NT2/D1 (cell line): ENCODE measurements around the gene BATF3.

Experiments used
- SUZ12 ChIP-seq: IDR thresholded peaks from 2 replicates; pipeline ENCODE4 v1.6.1; 2011; ENCODE audit not compliant: insufficient read length, insufficient read depth; ENCODE audit errors: extremely low read depth
- YY1 ChIP-seq: IDR thresholded peaks from 2 replicates; pipeline ENCODE4 v1.6.1; 2011; ENCODE audit not compliant: insufficient read length, insufficient read depth
- ZNF274 ChIP-seq: IDR thresholded peaks from 2 replicates; pipeline ENCODE4 v1.6.1; 2011; ENCODE audit warnings: mild to moderate bottlenecking, low read depth, low read length

DNA sequence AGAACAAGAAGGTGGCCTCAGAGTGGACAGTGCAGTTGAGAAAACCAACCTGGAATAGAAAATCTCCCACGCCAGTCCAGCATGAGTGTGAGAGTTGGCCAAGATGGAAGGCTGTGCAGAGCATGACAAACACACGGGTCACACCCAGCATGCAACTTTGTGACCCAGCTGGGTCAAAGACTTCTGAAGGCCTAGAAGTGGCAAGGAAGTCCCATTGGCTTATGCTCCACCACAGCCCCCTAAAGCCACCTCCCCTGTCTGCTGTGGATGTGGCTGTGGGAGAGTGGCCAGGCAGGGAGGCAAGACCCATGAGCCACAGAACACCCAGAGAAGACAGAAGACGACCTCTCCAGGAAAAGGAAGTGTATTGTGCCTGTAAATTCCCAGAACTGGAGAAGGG, 13.6 kb downstream of the BATF3 start:
- no peak for TF ChIP-seq YY1
- no peak for TF ChIP-seq SUZ12
- no peak for TF ChIP-seq ZNF274
